GM23248 (cell line): ENCODE measurements around the gene USP1.

Experiments used
- EZH2 ChIP-seq: fragments of 200-600 bp; sonication (generic); IDR thresholded peaks from 2 replicates; pipeline ENCODE4 v1.6.1; 2018; ENCODE audit warnings: antibody characterized with exemption, mild to moderate bottlenecking; ENCODE audit not compliant: insufficient read depth, poor library complexity, severe bottlenecking
- EZH2phosphoT487 ChIP-seq: fragments of 200-600 bp; sonication (generic); IDR thresholded peaks from 2 replicates; pipeline ENCODE4 v1.6.1; 2018; ENCODE audit warnings: antibody characterized with exemption, moderate library complexity, mild to moderate bottlenecking, low read depth; ENCODE audit not compliant: insufficient read depth

DNA sequence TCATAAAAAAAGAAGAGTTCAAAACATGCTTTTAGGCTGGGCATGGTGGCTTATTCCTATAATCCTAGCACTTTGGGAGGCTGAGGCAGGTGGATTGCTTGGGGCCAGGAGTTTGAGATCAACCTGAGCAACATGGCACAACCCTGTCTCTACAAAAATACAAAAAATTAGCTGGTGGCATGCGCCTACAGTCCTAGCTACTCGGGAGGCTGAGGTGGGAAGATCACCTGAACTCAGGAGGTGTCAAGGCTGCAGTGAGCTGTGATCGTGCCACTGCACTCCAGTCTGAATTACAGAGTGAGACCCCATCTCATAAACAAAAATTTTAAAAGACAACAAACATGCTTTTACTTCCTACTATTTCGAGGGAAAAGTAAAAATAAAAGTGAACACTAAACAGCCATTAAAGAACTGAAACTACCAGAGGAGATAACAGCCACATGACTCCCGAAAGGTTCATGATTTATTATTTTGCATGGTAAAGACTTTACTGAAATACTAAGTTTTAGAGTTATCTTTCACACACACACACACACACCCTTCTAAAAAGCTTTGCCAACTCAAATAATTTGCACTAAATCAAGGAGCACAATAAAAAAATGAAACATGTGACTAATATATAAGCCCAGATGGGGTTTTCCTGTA lies 48.1 kb downstream of the USP1 start:
- TF ChIP-seq EZH2phosphoT487 (no peak), EZH2 (no peak)
